PC-9 (cell line): ENCODE data around the gene AGPAT3. TPM values are rescaled to one million over a fixed set of nuclear protein-coding genes. Genes with fewer than 3 reads are reported as not detected.

Experiments used
- BruUV-seq: library from RNA; stranded (reverse); fragments of 400-500 nt; replicated peaks from 2 replicates; lab custom pipeline; 2021; lab: Mats Ljungman, UMichigan
- CTCF ChIA-PET: fragments of 300-600 bp; sonication (Branson Sonifier 250); formaldehyde crosslinking; loops from one replicate; lab custom pipeline; 2022; ENCODE audit warnings: antibody characterized with exemption; lab: Charles Lee
- POLR2A ChIA-PET: fragments of 300-600 bp; sonication (Branson Sonifier 250); formaldehyde crosslinking; loops from one replicate; lab custom pipeline; 2022; ENCODE audit warnings: antibody characterized with exemption; ENCODE audit not compliant: unreplicated experiment; lab: Charles Lee
- DNase-seq, 2 experiments: peaks; one replicate each; pipeline versions ENCODE4 v3.0.0 to v3.0.0-alpha.2; 2015 to 2022; ENCODE audit warnings: mixed read lengths in 1 of 2
- H2AFZ ChIP-seq: fragments of 200-600 bp; sonication (generic); 2 replicates; pipeline ENCODE4 v1.8.1; 2017; ENCODE audit warnings: antibody characterized with exemption
- H3F3A ChIP-seq: fragments of 200-600 bp; sonication (generic); 2 replicates; pipeline ENCODE4 v1.8.1; 2017; ENCODE audit warnings: antibody characterized with exemption, mild to moderate bottlenecking, low read depth; ENCODE audit not compliant: insufficient read depth
- H3K27ac ChIP-seq: fragments of 200-600 bp; sonication (generic); 2 replicates; pipeline ENCODE4 v1.6.1; 2016; ENCODE audit warnings: mixed run types
- H3K27me3 ChIP-seq: fragments of 200-600 bp; sonication (generic); 2 replicates; pipeline ENCODE4 v1.6.1; 2016; ENCODE audit warnings: low read depth, mixed run types; ENCODE audit not compliant: insufficient read depth
- H3K36me3 ChIP-seq: fragments of 200-600 bp; sonication (generic); 2 replicates; pipeline ENCODE4 v1.6.1; 2016; ENCODE audit warnings: low read depth, mixed run types
- H3K4me1 ChIP-seq: fragments of 200-600 bp; sonication (generic); replicated peaks from 2 replicates; pipeline ENCODE4 v1.6.1; 2016; ENCODE audit warnings: mixed run types; ENCODE audit not compliant: insufficient read depth
- H3K4me2 ChIP-seq: fragments of 200-600 bp; sonication (generic); 2 replicates; pipeline ENCODE4 v1.6.1; 2017; ENCODE audit warnings: mixed run types
- H3K4me3 ChIP-seq: fragments of 200-600 bp; sonication (generic); 2 replicates; pipeline ENCODE4 v1.6.1; 2016; ENCODE audit warnings: mixed run types
- H3K79me2 ChIP-seq: fragments of 200-600 bp; sonication (generic); 2 replicates; pipeline ENCODE4 v1.6.1; 2017; ENCODE audit warnings: low read depth, mixed run types
- H3K9me2 ChIP-seq: fragments of 200-600 bp; sonication (generic); 2 replicates; pipeline ENCODE4 v1.8.1; 2017; ENCODE audit warnings: mild to moderate bottlenecking; ENCODE audit not compliant: insufficient read depth
- H3K9me3 ChIP-seq: fragments of 200-600 bp; sonication (generic); 2 replicates; pipeline ENCODE4 v1.8.1; 2016; ENCODE audit warnings: low read depth; ENCODE audit not compliant: insufficient read depth
- H4K20me1 ChIP-seq: fragments of 200-600 bp; sonication (generic); 2 replicates; pipeline ENCODE4 v1.8.1; 2017; ENCODE audit not compliant: insufficient read depth
- CTCF ChIP-seq: fragments of 200-600 bp; sonication (generic); conservative IDR thresholded peaks from 2 replicates; pipeline ENCODE4 v1.6.1; 2017; ENCODE audit warnings: mixed run types, antibody characterized with exemption, mild to moderate bottlenecking, moderate library complexity
- EZH2 ChIP-seq: fragments of 200-600 bp; sonication (generic); IDR thresholded peaks from 2 replicates; pipeline ENCODE4 v1.8.0; 2017; ENCODE audit warnings: antibody characterized with exemption, low read depth
- intact Hi-C: fragments of 100-400 bp; cut with micrococcal nuclease; formaldehyde crosslinking; loops from one replicate; pipeline ENCODE4 v1.10.0; 2022; ENCODE audit not compliant: unreplicated experiment
- total RNA-seq: library from RNA; stranded (reverse); gene quantifications from 2 replicates; pipeline ENCODE4 v1.2.3, GENCODE V29; 2021

AGPAT3 gene
- total RNA-seq, 1 experiment from 2014 or later = 39.0 TPM

- BruUV-seq = no TSS peak
These were observed 159.9 kb downstream of the AGPAT3 start for GRCh38 chr21:44024887-44025353.

GRCh38 chr21:44027607-44028286 is 162.7 kb downstream of the AGPAT3 start:
- Histone ChIP-seq H4K20me1 (peaks cover 37% of the 10 kb centered on the region), H3K9me3 (no peaks in the 10 kb centered on the region), H3K9me2 (no peaks in the 10 kb centered on the region), H3K4me1 (no peaks in the 10 kb centered on the region), H3K4me2 (no peak overlapping the region), H3K27me3 (no peaks in the 10 kb centered on the region), H3K79me2 (peaks cover 73% of the 10 kb centered on the region), H2AFZ (no peak overlapping the region), H3K4me3 (no peak overlapping the region), H3F3A (no peaks in the 10 kb centered on the region), H3K36me3 (no peaks in the 10 kb centered on the region), H3K27ac (no peak overlapping the region)
- no peak for DNase-seq
- TF ChIP-seq EZH2 (no peak), CTCF (no peak)
- intact Hi-C loops = no loop called here
- ChIA-PET POLR2A (no interaction called here), CTCF (no interaction called here)
- no TSS peak for BruUV-seq

More at GRCh38 chr21:44024887-44025353, 159.9 kb downstream of the AGPAT3 start:
- ChIA-PET CTCF (no interaction called here), POLR2A (no interaction called here)
- no peaks in the 10 kb centered on the region for H3K36me3 ChIP-seq
- TF ChIP-seq CTCF = no peak
- TF ChIP-seq EZH2 = no peak
- H3K9me2 ChIP-seq = no peaks in the 10 kb centered on the region
- no peaks in the 10 kb centered on the region for H3K4me1 ChIP-seq
- no peak overlapping the region for H2AFZ ChIP-seq
- intact Hi-C loops = no loop called here
- no peak overlapping the region for H3K27ac ChIP-seq
- DNase-seq = no peak
- no peaks in the 10 kb centered on the region for H3F3A ChIP-seq
- no peaks in the 10 kb centered on the region for H3K9me3 ChIP-seq
- H4K20me1 ChIP-seq = peaks cover 30% of the 10 kb centered on the region
- H3K79me2 ChIP-seq = peaks cover 91% of the 10 kb centered on the region
- no peak overlapping the region for H3K4me2 ChIP-seq
- no peak overlapping the region for H3K4me3 ChIP-seq
- no peaks in the 10 kb centered on the region for H3K27me3 ChIP-seq

- peaks cover 37% of the 10 kb centered on the region for H4K20me1 ChIP-seq
These were observed 163.2 kb downstream of the AGPAT3 start for GRCh38 chr21:44028287-44028659.

More at GRCh38 chr21:44028287-44028659, 163.2 kb downstream of the AGPAT3 start:
- Histone ChIP-seq H3K4me3 (no peak overlapping the region), H2AFZ (no peak overlapping the region), H3K27me3 (no peaks in the 10 kb centered on the region), H3K9me3 (no peaks in the 10 kb centered on the region), H3K36me3 (no peaks in the 10 kb centered on the region), H3K4me2 (no peak overlapping the region), H3K4me1 (no peaks in the 10 kb centered on the region), H3K9me2 (no peaks in the 10 kb centered on the region), H3K27ac (no peak overlapping the region), H3K79me2 (peaks cover 69% of the 10 kb centered on the region), H3F3A (no peaks in the 10 kb centered on the region)
- intact Hi-C loops = no loop called here
- CTCF ChIA-PET = no interaction called here
- POLR2A ChIA-PET = no interaction called here
- no peak for DNase-seq
- no TSS peak for BruUV-seq
- TF ChIP-seq CTCF (no peak), EZH2 (no peak)
